ENCODE data around the gene ALDOA.

GRCh38 chr16:30113031-30113710, 47.6 kb downstream of the ALDOA start, which contains the start of gene GDPD3:
- no peak for TF ChIP-seq CTCF (IDR thresholded peaks at IDR 0.05; ENCODE audit: poor library complexity)
- TF ChIP-seq EZH2phosphoT487 (IDR thresholded peaks at IDR 0.05; ENCODE audit: low read depth, severe bottlenecking, unreplicated experiment): no peak
- TF ChIP-seq EZH2 (IDR thresholded peaks at IDR 0.05; ENCODE audit: borderline replicate concordance): no peak

Data from hepatocyte (in vitro differentiated cells).